Pons (tissue), 1 donor: ENCODE results near the gene MAP4K4.

Source experiments
- DNase-seq: peaks from one replicate; pipeline ENCODE4 v3.0.0-alpha.2; 2016; ENCODE audit warnings: low spot score

The MAP4K4 gene

DNA sequence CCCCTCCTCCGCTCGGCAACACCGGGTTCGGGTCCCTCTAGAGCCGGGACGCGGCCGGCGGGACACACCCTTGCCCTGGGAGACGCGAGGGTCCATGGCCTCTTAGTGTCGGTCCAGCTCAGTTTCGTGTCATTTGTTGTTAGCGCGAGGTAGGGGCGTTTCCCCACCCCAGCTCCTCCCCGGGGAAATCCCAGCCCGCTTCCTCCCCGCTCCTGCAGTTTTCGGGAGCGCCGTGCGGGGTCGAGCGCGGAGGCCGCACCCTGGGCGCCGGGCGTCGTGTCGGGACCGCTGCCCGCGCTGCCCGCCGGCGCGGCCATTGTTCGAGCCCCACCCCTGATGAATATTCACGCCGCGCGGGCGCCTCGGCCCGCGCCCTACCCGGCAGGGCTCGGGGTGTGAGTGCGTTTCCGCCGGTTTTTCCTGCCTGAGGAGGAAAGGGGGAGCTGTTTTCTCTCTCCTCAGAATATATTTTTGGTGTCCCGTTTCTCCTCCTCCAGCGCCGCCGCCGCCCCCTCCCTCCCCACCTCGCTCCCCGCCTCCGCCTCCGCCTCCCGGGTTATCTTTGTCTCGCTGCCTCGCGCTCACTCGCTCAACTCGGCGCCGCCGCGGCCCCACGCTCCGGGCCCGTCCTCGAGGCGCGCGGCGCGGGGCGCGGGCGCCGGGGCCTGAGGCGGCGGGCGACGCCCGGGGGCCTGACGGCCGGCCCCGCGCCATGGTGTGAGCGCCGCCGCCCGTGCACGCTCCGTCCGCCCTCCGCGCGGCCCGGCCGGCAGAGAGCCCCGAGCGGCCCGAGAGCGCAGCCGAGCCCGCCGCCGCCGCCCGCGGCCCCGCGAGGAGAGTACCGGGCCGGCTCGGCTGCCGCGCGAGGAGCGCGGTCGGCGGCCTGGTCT lies at the start of gene MAP4K4:
Gene MAP4K4, plus strand, starts transcription at position 584 of the 890 bp plus-strand sequence. CDS start 374 bp downstream, outside the sequence.
- DNase-seq: peak; percentile 87

- no peak for DNase-seq
Measured at GRCh38 chr2:101653469-101653868, 44.0 kb upstream of the MAP4K4 start.

DNA sequence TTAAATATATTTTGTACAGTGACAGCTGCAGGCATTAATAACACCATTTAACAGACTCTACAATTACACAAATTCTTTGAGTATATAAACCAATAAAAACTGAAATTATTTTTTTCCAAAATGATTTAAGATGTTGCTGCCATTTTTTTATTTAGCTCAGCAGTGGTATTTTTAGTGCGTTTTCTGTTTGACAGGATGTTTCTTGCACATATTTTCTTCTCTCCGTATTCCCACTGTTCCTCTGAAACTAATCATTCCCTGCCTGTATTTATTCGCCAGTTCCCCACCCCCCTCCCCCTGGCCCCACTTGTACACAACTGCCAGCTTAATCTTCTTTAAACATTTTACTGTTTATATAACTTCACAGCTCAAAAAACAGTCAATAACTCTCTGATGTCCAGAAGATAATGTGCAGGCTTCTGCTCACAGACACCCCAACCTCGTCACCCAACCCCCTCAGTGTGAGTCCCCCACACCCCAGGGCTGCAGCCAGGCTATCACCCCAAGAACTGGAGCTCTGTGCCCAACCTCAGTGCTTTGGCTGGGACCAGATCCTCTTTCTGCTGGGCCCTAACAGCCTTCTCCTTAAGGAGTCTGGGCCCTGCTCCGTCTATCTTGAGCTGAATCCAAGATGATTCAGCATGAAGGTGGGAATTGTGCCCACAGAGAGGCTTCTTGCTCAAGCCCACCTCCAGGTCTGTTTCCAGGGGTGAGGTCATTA lies 41.6 kb upstream of the MAP4K4 start:
- DNase-seq: no peak

GRCh38 chr2:101657787-101658186 lies 39.7 kb upstream of the MAP4K4 start:
- no peak for DNase-seq

DNA sequence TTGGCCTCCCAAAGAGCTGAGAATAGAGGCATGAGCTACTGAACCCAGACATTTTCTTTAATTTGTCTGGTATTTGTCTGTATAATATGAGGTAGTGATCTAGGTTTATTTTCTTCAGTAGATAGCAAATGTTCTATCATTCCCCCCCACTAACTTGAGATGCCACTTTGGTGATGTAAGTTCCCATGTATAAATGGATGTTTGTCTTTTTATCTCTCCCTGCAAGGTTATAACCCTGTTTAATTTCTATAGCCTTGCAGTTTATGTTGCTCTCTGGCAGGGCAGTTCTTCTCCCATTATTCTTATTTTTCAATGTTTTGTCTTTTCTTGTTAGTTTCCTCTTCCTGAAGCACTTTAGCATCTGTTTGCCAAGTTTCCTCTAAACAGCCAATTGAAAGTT lies 39.1 kb upstream of the MAP4K4 start:
- DNase-seq: no peak

DNA sequence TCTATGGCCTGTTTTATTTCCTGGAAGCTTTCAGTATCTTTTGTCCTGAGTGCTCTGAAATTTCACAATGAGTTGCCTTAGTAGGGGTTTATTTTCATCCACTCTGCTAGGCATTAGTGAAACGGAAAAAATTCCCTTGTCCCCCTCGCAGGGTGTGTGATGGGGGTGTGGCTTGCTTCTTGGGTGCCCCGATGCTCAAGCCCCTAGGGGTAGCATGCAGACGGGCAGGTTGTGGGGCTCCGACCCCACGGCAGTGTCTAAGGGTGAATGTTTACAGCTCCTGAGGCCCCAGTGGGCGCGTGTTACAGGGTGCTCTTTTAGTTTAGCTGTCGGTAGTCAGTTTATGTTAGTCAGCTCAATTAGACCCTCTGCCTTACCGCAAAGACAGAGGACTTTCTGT lies 32.2 kb upstream of the MAP4K4 start:
- no peak for DNase-seq

DNA sequence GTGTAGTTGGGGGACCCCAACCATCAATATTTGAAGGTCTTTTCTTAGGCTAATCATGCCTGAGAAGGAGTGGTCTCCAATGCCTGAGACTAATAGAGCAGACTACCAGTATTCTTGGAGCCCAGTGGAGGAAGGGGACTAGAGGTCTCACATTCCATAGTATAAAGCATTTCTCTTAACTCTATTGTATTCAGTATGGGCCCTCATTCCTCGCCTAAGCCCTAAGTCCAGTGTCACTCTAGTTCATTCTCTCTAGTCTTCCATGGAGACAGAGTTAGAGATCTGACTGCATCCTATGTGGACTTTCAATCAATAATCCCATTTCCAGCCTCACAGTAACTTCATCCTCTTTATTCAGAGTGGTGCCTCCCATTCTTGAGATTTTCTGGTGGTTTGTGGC lies 29.7 kb upstream of the MAP4K4 start:
- no peak for DNase-seq

DNA sequence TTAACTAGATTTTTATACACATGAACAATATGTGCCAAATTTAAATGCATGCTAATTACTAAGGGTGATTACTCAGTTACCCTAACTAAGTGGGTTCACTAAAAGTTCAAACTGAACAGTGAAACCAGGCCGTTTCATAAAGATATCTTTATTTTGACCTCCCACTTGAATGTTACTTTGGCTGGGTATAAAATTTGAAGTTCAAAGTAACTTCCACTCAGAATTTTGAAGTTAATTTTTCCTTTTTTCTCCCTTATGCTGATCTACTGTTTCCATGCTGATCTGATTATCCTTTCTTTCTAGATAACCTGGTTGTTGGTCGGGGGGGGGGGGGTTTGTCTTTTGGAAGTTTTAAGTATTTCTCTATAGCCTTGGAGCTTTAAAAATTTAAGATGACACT lies 25.5 kb upstream of the MAP4K4 start:
- DNase-seq: no peak

- no peak for DNase-seq
Measured at GRCh38 chr2:101673920-101674319, 23.6 kb upstream of the MAP4K4 start.

DNA sequence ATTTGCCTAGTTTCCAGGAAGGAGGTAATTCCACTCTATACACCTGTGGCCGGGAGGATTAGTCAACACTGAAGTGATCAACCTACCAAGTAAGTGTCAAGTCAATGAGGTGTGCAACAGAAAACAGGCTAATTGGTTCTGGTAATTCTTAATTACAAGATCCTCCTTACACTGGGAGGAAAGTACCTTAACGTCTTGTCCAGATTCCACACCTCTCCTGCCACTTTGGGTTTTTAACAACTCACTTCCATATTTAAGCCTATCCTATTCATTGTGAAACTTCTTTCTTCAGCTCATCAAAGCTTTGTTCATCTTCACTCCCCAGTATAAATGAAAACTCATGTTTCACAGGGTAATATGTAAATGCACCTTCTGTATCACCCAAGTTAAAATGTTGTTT lies 22.0 kb upstream of the MAP4K4 start:
- no peak for DNase-seq

DNA sequence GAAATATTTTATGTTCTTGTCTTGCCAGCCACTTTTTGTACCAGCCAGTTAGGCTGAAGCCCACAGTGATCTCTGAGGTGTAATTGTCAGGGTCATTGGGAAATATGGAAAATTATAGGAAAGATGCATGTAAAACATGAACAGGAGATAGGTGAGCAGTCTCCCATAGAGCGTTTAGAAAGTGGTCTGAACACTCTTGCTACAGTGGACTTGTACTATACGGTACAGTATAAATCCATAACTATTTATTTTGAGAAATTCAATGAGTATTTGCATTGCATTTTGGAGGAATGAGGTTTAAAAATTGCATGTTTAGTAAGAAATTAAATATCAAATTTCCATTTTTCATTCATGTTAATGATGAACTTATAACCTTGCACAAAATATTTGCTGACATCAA lies 20.8 kb upstream of the MAP4K4 start:
- DNase-seq: no peak

DNA sequence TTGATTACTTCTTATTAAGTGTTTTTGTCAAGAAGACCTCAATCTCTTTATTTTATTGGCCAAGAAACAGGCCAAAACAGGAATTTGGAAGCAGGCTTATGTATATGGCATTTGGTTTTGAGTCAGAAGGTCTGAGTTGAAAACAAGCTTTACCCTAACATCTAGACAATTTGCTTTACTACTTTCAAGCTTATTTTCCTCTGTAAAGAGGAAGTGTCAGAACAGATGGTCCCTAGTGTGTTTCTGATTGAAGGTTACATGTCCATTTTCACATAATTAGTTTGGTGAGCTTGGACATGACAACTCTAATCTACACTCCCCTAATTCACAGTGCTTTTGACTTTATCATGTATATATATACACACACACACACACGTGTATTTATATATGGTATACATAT lies 19.8 kb upstream of the MAP4K4 start:
- DNase-seq: no peak

- no peak for DNase-seq
Measured at GRCh38 chr2:101678379-101678778, 19.1 kb upstream of the MAP4K4 start.

GRCh38 chr2:101679037-101679726 lies 18.3 kb upstream of the MAP4K4 start:
- peak; percentile 66 for DNase-seq

- no peak for DNase-seq
Measured at GRCh38 chr2:101679801-101680487, 17.6 kb upstream of the MAP4K4 start.

GRCh38 chr2:101682311-101682710 lies 15.2 kb upstream of the MAP4K4 start:
- no peak for DNase-seq

DNA sequence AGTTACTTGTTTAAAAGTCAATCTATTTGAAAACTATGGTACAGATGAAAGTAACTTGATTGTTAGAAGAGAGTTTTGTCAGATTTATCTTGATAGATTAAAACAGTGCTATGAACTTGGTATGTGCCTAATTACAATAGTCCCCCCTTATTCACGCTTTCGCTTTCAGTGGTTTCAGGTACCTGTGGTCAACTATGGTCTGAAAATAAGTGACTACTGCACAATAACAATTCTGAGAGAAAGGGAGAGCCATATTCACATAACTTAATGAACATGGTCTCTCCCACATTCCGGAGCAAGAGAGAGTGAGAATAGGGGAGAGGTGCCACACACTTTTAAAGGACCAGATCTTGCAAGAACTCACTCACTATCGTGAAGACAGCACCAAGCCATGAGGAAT lies 13.2 kb upstream of the MAP4K4 start:
- DNase-seq: no peak

DNA sequence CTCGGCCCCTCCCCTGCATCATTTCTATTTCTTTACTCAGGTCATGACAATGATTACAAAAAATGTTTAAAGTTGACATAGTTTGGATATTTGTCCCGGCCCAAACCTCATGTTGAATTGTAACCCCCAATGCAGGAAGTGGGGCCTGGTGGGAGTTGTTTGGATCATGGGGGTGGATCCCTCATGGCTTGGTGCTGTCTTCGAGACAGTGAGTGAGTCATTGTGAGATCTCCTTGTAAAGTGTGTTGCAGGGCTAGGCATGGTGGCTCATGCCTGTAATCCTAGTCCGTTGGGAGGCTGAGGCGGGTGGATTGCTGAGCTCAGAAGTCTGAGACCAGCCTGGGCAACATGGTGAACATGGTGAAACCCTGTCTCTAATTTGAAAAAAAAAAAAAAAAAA lies 9.2 kb upstream of the MAP4K4 start:
- DNase-seq: no peak

GRCh38 chr2:101689114-101689825 lies 8.2 kb upstream of the MAP4K4 start:
- no peak for DNase-seq

- no peak for DNase-seq
Measured at GRCh38 chr2:101690547-101691152, 6.9 kb upstream of the MAP4K4 start.

DNA sequence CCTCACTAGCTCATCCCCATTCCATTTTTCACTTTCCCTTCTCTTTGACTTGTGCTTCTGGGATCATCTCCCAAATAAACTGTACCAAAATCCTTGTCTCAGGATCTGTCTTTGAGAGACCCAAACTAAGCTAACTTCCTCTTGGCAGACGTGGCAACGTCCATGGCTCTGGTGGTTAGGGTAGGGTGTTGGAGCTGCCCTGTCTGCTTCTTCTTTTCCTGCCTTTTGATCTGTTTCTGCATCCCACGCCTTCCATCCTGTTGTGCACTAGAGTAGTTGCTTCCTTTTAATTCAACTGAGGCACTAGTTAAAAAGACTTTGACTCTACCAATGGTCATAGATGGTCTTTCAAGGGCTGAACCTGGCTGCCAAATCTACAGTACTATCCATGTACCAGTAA lies 5.5 kb upstream of the MAP4K4 start:
- no peak for DNase-seq
